ENCODE data around the gene CLEC19A.
A peak's percentile ranks its signal among the peaks of the same experiment; 100 is the strongest.

The CLEC19A gene

DNA sequence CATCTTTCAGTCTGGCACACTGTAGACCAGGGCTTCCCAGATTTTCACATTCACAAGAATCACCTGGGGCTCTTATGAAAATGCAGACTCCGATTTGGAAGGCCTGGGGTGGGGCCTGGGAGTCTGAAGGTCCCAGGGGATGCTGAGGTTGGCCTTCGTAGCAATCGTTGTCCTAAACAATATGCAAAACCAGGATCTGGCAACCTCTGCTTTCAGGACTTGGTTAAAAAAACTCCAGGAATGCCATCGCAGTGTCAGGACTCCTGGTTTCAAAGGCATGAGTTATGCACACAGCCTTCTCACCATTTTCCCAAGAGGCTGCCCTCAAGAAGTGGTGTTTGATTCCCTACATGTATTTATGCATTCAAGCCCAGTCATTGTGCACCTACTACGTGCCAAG is 6.7 kb downstream of the CLEC19A start:
- Histone ChIP-seq H3K79me2 (no peaks in the 10 kb centered on the region), H3K9ac (no peak overlapping the region), H3K27me3 (ENCODE audit: control insufficient read depth, insufficient read depth, low read length) (no peaks in the 10 kb centered on the region), H3K4me1 (peaks cover 3% of the 10 kb centered on the region), H3K4me3 (ENCODE audit: low read depth, low read length) (no peak overlapping the region), H3K36me3 (ENCODE audit: control insufficient read depth, insufficient read depth, low read length) (no peaks in the 10 kb centered on the region), H3K4me2 (ENCODE audit: low read length) (no peak overlapping the region), H3K27ac (no peak overlapping the region), H3K9me3 (ENCODE audit: control insufficient read depth, low read length) (no peaks in the 10 kb centered on the region), H2AFZ (no peak overlapping the region)
- TF ChIP-seq, protein P1, sequence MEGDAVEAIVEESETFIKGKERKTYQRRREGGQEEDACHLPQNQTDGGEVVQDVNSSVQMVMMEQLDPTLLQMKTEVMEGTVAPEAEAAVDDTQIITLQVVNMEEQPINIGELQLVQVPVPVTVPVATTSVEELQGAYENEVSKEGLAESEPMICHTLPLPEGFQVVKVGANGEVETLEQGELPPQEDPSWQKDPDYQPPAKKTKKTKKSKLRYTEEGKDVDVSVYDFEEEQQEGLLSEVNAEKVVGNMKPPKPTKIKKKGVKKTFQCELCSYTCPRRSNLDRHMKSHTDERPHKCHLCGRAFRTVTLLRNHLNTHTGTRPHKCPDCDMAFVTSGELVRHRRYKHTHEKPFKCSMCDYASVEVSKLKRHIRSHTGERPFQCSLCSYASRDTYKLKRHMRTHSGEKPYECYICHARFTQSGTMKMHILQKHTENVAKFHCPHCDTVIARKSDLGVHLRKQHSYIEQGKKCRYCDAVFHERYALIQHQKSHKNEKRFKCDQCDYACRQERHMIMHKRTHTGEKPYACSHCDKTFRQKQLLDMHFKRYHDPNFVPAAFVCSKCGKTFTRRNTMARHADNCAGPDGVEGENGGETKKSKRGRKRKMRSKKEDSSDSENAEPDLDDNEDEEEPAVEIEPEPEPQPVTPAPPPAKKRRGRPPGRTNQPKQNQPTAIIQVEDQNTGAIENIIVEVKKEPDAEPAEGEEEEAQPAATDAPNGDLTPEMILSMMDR (IDR thresholded peaks at IDR 0.05): no peak

DNA sequence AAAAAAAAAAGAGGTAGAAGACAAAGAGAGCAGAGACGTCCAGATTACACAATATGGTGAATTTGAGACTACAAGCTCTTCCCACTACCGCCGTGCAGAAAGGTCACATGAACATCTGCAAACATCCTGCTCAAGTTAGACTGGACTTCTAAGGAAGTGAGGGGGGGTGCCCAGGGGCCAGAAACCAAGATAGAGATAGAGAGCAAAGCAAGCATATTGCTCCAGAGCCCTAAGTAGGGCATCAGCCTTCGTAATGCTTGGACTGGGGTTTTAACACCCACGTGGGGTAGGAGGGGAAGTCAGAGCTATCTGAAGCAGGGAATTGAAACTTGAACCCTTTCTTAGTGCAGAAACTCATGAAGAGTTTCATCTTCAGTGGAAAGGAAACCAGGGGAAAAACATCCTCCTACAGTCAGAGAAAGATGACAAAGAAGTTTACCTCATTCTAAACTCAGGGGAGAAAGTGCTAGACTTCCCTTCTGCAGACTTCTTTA is 8.7 kb downstream of the CLEC19A start:
- H3K4me3 ChIP-seq (ENCODE audit: low read depth, low read length): no peak overlapping the region
- no peaks in the 10 kb centered on the region for H3K27me3 ChIP-seq (ENCODE audit: control insufficient read depth, insufficient read depth, low read length)
- no peak overlapping the region for H3K27ac ChIP-seq
- H3K4me2 ChIP-seq (ENCODE audit: low read length): no peak overlapping the region
- H3K36me3 ChIP-seq (ENCODE audit: control insufficient read depth, insufficient read depth, low read length): no peaks in the 10 kb centered on the region
- peaks cover 3% of the 10 kb centered on the region for H3K4me1 ChIP-seq
- H3K9me3 ChIP-seq (ENCODE audit: control insufficient read depth, low read length): no peaks in the 10 kb centered on the region
- H3K9ac ChIP-seq: no peak overlapping the region
- H3K79me2 ChIP-seq: no peaks in the 10 kb centered on the region
- peak overlapping the region; percentile 65 for H2AFZ ChIP-seq
- TF ChIP-seq, protein P1 (IDR thresholded peaks at IDR 0.05): no peak

DNA sequence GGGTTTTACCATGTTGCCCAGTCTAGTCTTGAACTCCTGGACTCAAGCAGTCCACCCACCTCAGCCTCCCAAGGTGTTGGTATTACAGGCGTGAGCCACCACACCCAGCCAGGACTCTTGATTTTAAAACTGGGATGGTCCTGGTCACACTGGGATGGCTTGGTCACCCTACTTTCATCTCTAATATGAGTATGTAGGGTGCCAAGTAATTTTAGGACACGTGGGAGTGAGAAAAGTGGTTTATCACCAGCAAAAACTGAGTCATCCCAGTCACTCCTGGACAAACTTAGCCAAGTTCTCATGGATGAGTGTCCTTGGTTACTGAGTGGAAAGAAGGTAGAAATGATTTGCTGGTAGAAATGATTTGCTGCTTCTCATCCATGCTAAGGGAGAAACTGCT is 9.9 kb downstream of the CLEC19A start:
- Histone ChIP-seq H3K36me3 (ENCODE audit: control insufficient read depth, insufficient read depth, low read length) (no peaks in the 10 kb centered on the region), H3K4me3 (ENCODE audit: low read depth, low read length) (no peak overlapping the region), H3K27me3 (ENCODE audit: control insufficient read depth, insufficient read depth, low read length) (no peaks in the 10 kb centered on the region), H3K79me2 (no peaks in the 10 kb centered on the region), H3K4me2 (ENCODE audit: low read length) (no peak overlapping the region), H3K4me1 (peaks cover 3% of the 10 kb centered on the region), H3K9me3 (ENCODE audit: control insufficient read depth, low read length) (no peaks in the 10 kb centered on the region), H3K9ac (no peak overlapping the region), H2AFZ (no peak overlapping the region), H3K27ac (no peak overlapping the region)
- TF ChIP-seq, protein P1 (IDR thresholded peaks at IDR 0.05): no peak

DNA sequence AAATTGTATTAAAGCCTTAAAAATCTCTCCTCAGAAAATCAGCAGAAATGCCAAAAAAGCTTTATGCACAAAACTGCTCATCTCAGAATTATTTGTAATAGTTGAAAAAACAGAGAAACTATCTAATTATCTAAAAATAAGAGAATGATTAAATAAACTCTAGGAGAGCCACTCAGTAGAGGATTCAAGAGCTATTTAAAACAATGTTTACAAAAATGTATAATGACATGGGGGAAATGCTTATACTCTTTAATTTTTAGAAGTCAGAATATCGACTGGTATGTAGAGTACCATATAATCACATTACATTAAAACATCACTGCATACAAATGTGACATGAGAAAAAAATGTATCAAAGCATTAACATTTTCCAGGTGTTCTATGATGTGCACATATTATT is 11.9 kb downstream of the CLEC19A start:
- Histone ChIP-seq H3K9ac (no peak overlapping the region), H3K79me2 (no peaks in the 10 kb centered on the region), H2AFZ (no peak overlapping the region), H3K4me1 (peaks cover 3% of the 10 kb centered on the region), H3K9me3 (ENCODE audit: control insufficient read depth, low read length) (no peaks in the 10 kb centered on the region), H3K4me3 (ENCODE audit: low read depth, low read length) (no peak overlapping the region), H3K4me2 (ENCODE audit: low read length) (no peak overlapping the region), H3K27ac (no peak overlapping the region), H3K27me3 (ENCODE audit: control insufficient read depth, insufficient read depth, low read length) (no peaks in the 10 kb centered on the region), H3K36me3 (ENCODE audit: control insufficient read depth, insufficient read depth, low read length) (no peaks in the 10 kb centered on the region)
- TF ChIP-seq, protein P1 (IDR thresholded peaks at IDR 0.05): no peak

DNA sequence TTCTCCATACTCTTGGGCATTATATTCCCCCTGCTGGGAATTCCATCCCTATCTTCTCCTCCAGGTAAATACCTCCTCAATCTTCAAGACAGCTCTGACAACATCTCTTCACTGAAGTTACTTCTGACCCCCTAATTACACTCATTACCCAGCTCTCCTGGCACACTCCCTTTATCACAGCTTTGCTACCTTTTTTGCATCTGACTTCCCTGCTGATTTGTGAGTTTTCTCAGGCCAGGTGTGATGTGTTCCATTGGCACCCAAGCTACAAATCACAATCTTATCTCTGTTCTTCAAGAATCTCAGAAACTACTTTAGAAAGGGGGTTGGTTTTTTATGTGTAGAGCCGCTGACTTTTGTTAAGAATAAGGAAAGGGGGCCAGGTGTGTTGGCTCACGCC is 14.0 kb downstream of the CLEC19A start:
- no peak overlapping the region for H3K4me3 ChIP-seq (ENCODE audit: low read depth, low read length)
- H3K36me3 ChIP-seq (ENCODE audit: control insufficient read depth, insufficient read depth, low read length): no peaks in the 10 kb centered on the region
- H3K27ac ChIP-seq: no peak overlapping the region
- H3K9me3 ChIP-seq (ENCODE audit: control insufficient read depth, low read length): no peaks in the 10 kb centered on the region
- no peaks in the 10 kb centered on the region for H3K27me3 ChIP-seq (ENCODE audit: control insufficient read depth, insufficient read depth, low read length)
- H3K79me2 ChIP-seq: no peaks in the 10 kb centered on the region
- no peak overlapping the region for H3K9ac ChIP-seq
- H3K4me1 ChIP-seq: no peaks in the 10 kb centered on the region
- TF ChIP-seq, protein P1 (IDR thresholded peaks at IDR 0.05): no peak
- no peak overlapping the region for H2AFZ ChIP-seq
- H3K4me2 ChIP-seq (ENCODE audit: low read length): no peak overlapping the region
